Measurements from ENCODE around the gene CTDSPL. TPM values are rescaled to one million over a fixed set of nuclear protein-coding genes. Genes with fewer than 3 reads are reported as not detected.

CTDSPL gene
- total RNA-seq, 1 experiment from 2014 or later: 7.3 TPM

Other genes with a start within 250 kb of the CTDSPL start
- 2.3 and 5.5 TPM in 2 replicates for gene VILL, start 128.9 kb downstream of the CTDSPL start, total RNA-seq (2014; rRNA removed; shearing (Covaris generic))
- gene PLCD1, start 167.8 kb downstream of the CTDSPL start, total RNA-seq (2014; rRNA removed; shearing (Covaris generic)): 1.7 and 1.9 TPM in 2 replicates
- not detected in 2 replicates for gene DLEC1, start 177.3 kb downstream of the CTDSPL start, total RNA-seq (2014; rRNA removed; shearing (Covaris generic))